Heart left ventricle (tissue), 13 donors: ENCODE results near the gene LTF.
"Not testable (repeated sequence)": the region's sequence is repeated elsewhere in the genome, so short reads cannot be mapped to it uniquely, and the experiment has no call there.

Source experiments
- CTCF ChIP-seq, 12 donors: fragments of 200-600 bp; sonication (generic) in 4 of 12; IDR thresholded peaks; one replicate each; pipeline versions ENCODE4 v1.5.0 to v1.8.0; 2018 to 2022; ENCODE audit warnings: antibody characterized with exemption in 12 of 12, mild to moderate bottlenecking in 5 of 12
- POLR2A ChIP-seq, 2 donors: fragments of 450-650 bp; IDR thresholded peaks; one replicate each; pipeline ENCODE4 v1.6.1; 2017; ENCODE audit warnings: antibody characterized with exemption in 2 of 2, mild to moderate bottlenecking in 2 of 2, moderate library complexity in 2 of 2
- donor health status: ischemic (EF 13 %, LVEDD 7.1; RV severe dilation, severe dysfunction).
- donor health status: DM: no; HTN: yes; CAD: no.
- donor health status: DM: no; HTN: no; CAD: no.
- donor health status: ischemic (EF 25% LVEDD 6.9; RV normal size, moderate dysfunction).
- donor health status: ischemic (EF 25% LVEDD 5.7; RV mildly dilated, moderate dysfunction).
- donor health status: ischemic (EF 35%, LVEDD 5.7; RV mildly dilated, moderate dysfunction).
- donor health status: nonischemic (EF 11% LVEDD 7.7; RV severe dilation, severe dysfunction).
- donor health status: DM: yes; HTN: yes; CAD: no.
- donor health status: PGD.
- donor health status: ischemic (EF 29% LVEDD 5.4; RV normal size, mild dysfunction).
- donor health status: nonischemic (EF 23%, LVEDD 6.1; RV moderate dilation, normal function).

GRCh38 chr3:46427404-46427803 is 37.3 kb downstream of the LTF start:
- TF ChIP-seq CTCF (IDR thresholded peaks at IDR 0.05) = peak in 7 of 12 donors; percentile 2 to 43 (median 37)
- TF ChIP-seq POLR2A (IDR thresholded peaks at IDR 0.05) = not testable (repeated sequence)
